Astrocyte (in vitro differentiated cells and primary cell): ENCODE measurements around the gene ZFP1. TPM values are rescaled to one million over a fixed set of nuclear protein-coding genes. Genes with fewer than 3 reads are reported as not detected.
"Not testable (repeated sequence)": the region's sequence is repeated elsewhere in the genome, so short reads cannot be mapped to it uniquely, and the experiment has no call there.

Experiments used
- DNase-seq: peaks from one replicate; pipeline ENCODE4 v3.0.0-alpha.2; 2010; ENCODE audit warnings: low read depth
- FAIRE-seq: peaks from 2 replicates; lab custom pipeline; 2011; peaks lifted over from hg19 to GRCh38; lab: Jason Lieb, UNC
- H2AFZ ChIP-seq: 2 replicates; pipeline ENCODE4 v1.6.0; 2012; ENCODE audit warnings: low read depth, low read length, inconsistent platforms
- H3K27ac ChIP-seq: 2 replicates; pipeline ENCODE4 v1.5.1; 2011; ENCODE audit warnings: low read depth, low read length, inconsistent platforms
- H3K27me3 ChIP-seq: 2 replicates; pipeline ENCODE4 v1.6.0; 2011; ENCODE audit warnings: low read length, inconsistent platforms; ENCODE audit not compliant: insufficient read depth
- H3K36me3 ChIP-seq: 2 replicates; pipeline ENCODE4 v1.5.1; 2011; ENCODE audit warnings: low read length, inconsistent platforms; ENCODE audit not compliant: insufficient read depth
- H3K4me1 ChIP-seq: 2 replicates; pipeline ENCODE4 v1.5.1; 2011; ENCODE audit warnings: low read length, inconsistent platforms; ENCODE audit not compliant: insufficient read depth
- H3K4me2 ChIP-seq: 2 replicates; pipeline ENCODE4 v1.6.0; 2012; ENCODE audit warnings: low read length, inconsistent platforms
- H3K4me3 ChIP-seq: 2 replicates; pipeline ENCODE4 v1.5.1; 2011; ENCODE audit warnings: low read depth, mild to moderate bottlenecking, low read length, inconsistent platforms; ENCODE audit not compliant: insufficient read depth
- H3K79me2 ChIP-seq: 2 replicates; pipeline ENCODE4 v1.6.0; 2012; ENCODE audit warnings: mild to moderate bottlenecking, low read length, inconsistent platforms; ENCODE audit not compliant: insufficient read depth
- H3K9ac ChIP-seq: 2 replicates; pipeline ENCODE4 v1.6.0; 2012; ENCODE audit warnings: mild to moderate bottlenecking, low read length, inconsistent platforms
- H3K9me3 ChIP-seq: 2 replicates; pipeline ENCODE4 v1.5.1; 2012; ENCODE audit warnings: low read depth, mild to moderate bottlenecking, low read length, inconsistent platforms; ENCODE audit not compliant: insufficient read depth
- H4K20me1 ChIP-seq: 2 replicates; pipeline ENCODE4 v1.6.0; 2012; ENCODE audit warnings: low read length, inconsistent platforms; ENCODE audit not compliant: insufficient read depth
- H3K27ac Mint-ChIP-seq: one replicate; pipeline ENCODE4 v1.8.0; 2021; ENCODE audit warnings: mild to moderate bottlenecking, mixed read lengths; ENCODE audit not compliant: unreplicated experiment
- H3K27me3 Mint-ChIP-seq: one replicate; pipeline ENCODE4 v1.8.0; 2021; ENCODE audit warnings: low read depth, mixed read lengths; ENCODE audit not compliant: unreplicated experiment
- H3K36me3 Mint-ChIP-seq: one replicate; pipeline ENCODE4 v1.8.0; 2021; ENCODE audit warnings: low read depth, mixed read lengths; ENCODE audit not compliant: unreplicated experiment
- H3K4me1 Mint-ChIP-seq: one replicate; pipeline ENCODE4 v1.8.0; 2021; ENCODE audit warnings: low read depth, mixed read lengths; ENCODE audit not compliant: unreplicated experiment
- H3K4me3 Mint-ChIP-seq: one replicate; pipeline ENCODE4 v1.8.0; 2021; ENCODE audit warnings: mild to moderate bottlenecking, moderate library complexity, mixed read lengths; ENCODE audit not compliant: unreplicated experiment
- H3K9me3 Mint-ChIP-seq: one replicate; pipeline ENCODE4 v1.8.0; 2021; ENCODE audit warnings: mild to moderate bottlenecking, mixed read lengths; ENCODE audit not compliant: unreplicated experiment
- CTCF ChIP-seq: IDR thresholded peaks from 2 replicates; pipeline ENCODE4 v1.5.1; 2011; ENCODE audit warnings: low read depth, mild to moderate bottlenecking, inconsistent platforms, low read length, moderate library complexity; ENCODE audit not compliant: insufficient read depth
- EZH2 ChIP-seq: IDR thresholded peaks from 2 replicates; pipeline ENCODE4 v1.6.1; 2012; ENCODE audit warnings: mild to moderate bottlenecking, low read length, inconsistent platforms; ENCODE audit not compliant: insufficient read depth
- total RNA-seq: library from RNA; stranded (reverse); gene quantifications from 2 replicates; pipeline ENCODE4 v1.2.1, GENCODE V29; 2021

Gene ZFP1
- total RNA-seq, 1 donor from 2014 or later = 8.2 TPM

- FAIRE-seq (no peak), DNase-seq (no peak)
- H3K9me3 Mint-ChIP-seq = no peaks in the 10 kb centered on the region
- no peak overlapping the region for H3K27ac ChIP-seq
- H3K27ac Mint-ChIP-seq = no peak overlapping the region
- no peaks in the 10 kb centered on the region for H3K9me3 ChIP-seq
- no peak overlapping the region for H2AFZ ChIP-seq
- no peaks in the 10 kb centered on the region for H3K36me3 ChIP-seq
- no peaks in the 10 kb centered on the region for H3K36me3 Mint-ChIP-seq
- no peak overlapping the region for H3K4me3 ChIP-seq
- TF ChIP-seq EZH2 (no peak), CTCF (no peak)
- no peaks in the 10 kb centered on the region for H3K79me2 ChIP-seq
- H3K4me1 Mint-ChIP-seq = no peaks in the 10 kb centered on the region
- H3K27me3 ChIP-seq = no peaks in the 10 kb centered on the region
- H3K4me1 ChIP-seq = peaks cover 3% of the 10 kb centered on the region
- H3K4me3 Mint-ChIP-seq = no peak overlapping the region
- no peak overlapping the region for H3K9ac ChIP-seq
- no peaks in the 10 kb centered on the region for H4K20me1 ChIP-seq
- H3K27me3 Mint-ChIP-seq = peaks cover 5% of the 10 kb centered on the region
- H3K4me2 ChIP-seq = no peak overlapping the region
Observed at GRCh38 chr16:75203096-75203495, 54.8 kb downstream of the ZFP1 start.

GRCh38 chr16:75203667-75204409, 55.5 kb downstream of the ZFP1 start:
- no peaks in the 10 kb centered on the region for H4K20me1 ChIP-seq
- H3K27ac ChIP-seq = no peak overlapping the region
- H3K36me3 ChIP-seq = no peaks in the 10 kb centered on the region
- H3K9me3 ChIP-seq = no peaks in the 10 kb centered on the region
- H3K9ac ChIP-seq = no peak overlapping the region
- DNase-seq = no peak
- FAIRE-seq = no peak
- H3K27me3 ChIP-seq = no peaks in the 10 kb centered on the region
- Mint-ChIP-seq H3K4me1 (peaks cover 2% of the 10 kb centered on the region), H3K4me3 (no peak overlapping the region), H3K36me3 (no peaks in the 10 kb centered on the region), H3K27me3 (peaks cover 5% of the 10 kb centered on the region), H3K9me3 (no peaks in the 10 kb centered on the region), H3K27ac (no peak overlapping the region)
- H2AFZ ChIP-seq = no peak overlapping the region
- H3K79me2 ChIP-seq = no peaks in the 10 kb centered on the region
- no peak for TF ChIP-seq EZH2
- no peak for TF ChIP-seq CTCF
- H3K4me1 ChIP-seq = peaks cover 3% of the 10 kb centered on the region
- no peak overlapping the region for H3K4me3 ChIP-seq
- no peak overlapping the region for H3K4me2 ChIP-seq

- H3K4me1 ChIP-seq = peaks cover 3% of the 10 kb centered on the region
- Mint-ChIP-seq H3K9me3 (no peaks in the 10 kb centered on the region), H3K4me1 (peaks cover 2% of the 10 kb centered on the region), H3K27ac (no peak overlapping the region), H3K36me3 (no peaks in the 10 kb centered on the region), H3K4me3 (no peak overlapping the region), H3K27me3 (peaks cover 5% of the 10 kb centered on the region)
- H3K9ac ChIP-seq = no peak overlapping the region
- no peaks in the 10 kb centered on the region for H3K9me3 ChIP-seq
- no peak for TF ChIP-seq EZH2
- TF ChIP-seq CTCF = no peak
- no peaks in the 10 kb centered on the region for H3K36me3 ChIP-seq
- H3K79me2 ChIP-seq = no peaks in the 10 kb centered on the region
- H2AFZ ChIP-seq = no peak overlapping the region
- no peaks in the 10 kb centered on the region for H3K27me3 ChIP-seq
- H3K4me3 ChIP-seq = no peak overlapping the region
- FAIRE-seq (no peak), DNase-seq (no peak)
- no peak overlapping the region for H3K4me2 ChIP-seq
- no peak overlapping the region for H3K27ac ChIP-seq
- no peaks in the 10 kb centered on the region for H4K20me1 ChIP-seq
Observed at GRCh38 chr16:75204410-75204758, 56.1 kb downstream of the ZFP1 start.

- FAIRE-seq, H3K36me3 ChIP-seq, H3K27ac Mint-ChIP-seq, DNase-seq, H3K4me3 Mint-ChIP-seq, H3K9ac ChIP-seq, H3K9me3 Mint-ChIP-seq, H2AFZ ChIP-seq, H3K4me3 ChIP-seq, H3K9me3 ChIP-seq, H3K27me3 ChIP-seq, H3K4me2 ChIP-seq, H3K4me1 Mint-ChIP-seq, H3K27ac ChIP-seq, H3K79me2 ChIP-seq, H3K36me3 Mint-ChIP-seq, H4K20me1 ChIP-seq, H3K4me1 ChIP-seq, H3K27me3 Mint-ChIP-seq: not testable (repeated sequence)
Observed at GRCh38 chr16:75204905-75205304, 56.6 kb downstream of the ZFP1 start.
